GM18907 (cell line): ENCODE results near the gene LTB.
A peak's percentile ranks its signal among the peaks of the same experiment; 100 is the strongest.

Source experiments
- ATAC-seq: cut with Tn5 transposase; IDR thresholded peaks from one replicate; pipeline ENCODE4 v1.9.1; 2021; ENCODE audit warnings: mild to moderate bottlenecking, moderate library complexity; ENCODE audit not compliant: unreplicated experiment

The LTB gene

GRCh38 chr6:31576897-31577578 lies 5.2 kb downstream of the LTB start:
- ATAC-seq = no peak

DNA sequence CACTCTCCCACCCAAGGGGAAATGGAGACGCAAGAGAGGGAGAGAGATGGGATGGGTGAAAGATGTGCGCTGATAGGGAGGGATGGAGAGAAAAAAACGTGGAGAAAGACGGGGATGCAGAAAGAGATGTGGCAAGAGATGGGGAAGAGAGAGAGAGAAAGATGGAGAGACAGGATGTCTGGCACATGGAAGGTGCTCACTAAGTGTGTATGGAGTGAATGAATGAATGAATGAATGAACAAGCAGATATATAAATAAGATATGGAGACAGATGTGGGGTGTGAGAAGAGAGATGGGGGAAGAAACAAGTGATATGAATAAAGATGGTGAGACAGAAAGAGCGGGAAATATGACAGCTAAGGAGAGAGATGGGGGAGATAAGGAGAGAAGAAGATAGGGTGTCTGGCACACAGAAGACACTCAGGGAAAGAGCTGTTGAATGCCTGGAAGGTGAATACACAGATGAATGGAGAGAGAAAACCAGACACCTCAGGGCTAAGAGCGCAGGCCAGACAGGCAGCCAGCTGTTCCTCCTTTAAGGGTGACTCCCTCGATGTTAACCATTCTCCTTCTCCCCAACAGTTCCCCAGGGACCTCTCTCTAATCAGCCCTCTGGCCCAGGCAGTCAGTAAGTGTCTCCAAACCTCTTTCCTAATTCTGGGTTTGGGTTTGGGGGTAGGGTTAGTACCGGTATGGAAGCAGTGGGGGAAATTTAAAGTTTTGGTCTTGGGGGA lies 6.1 kb downstream of the LTB start:
- no peak for ATAC-seq

DNA sequence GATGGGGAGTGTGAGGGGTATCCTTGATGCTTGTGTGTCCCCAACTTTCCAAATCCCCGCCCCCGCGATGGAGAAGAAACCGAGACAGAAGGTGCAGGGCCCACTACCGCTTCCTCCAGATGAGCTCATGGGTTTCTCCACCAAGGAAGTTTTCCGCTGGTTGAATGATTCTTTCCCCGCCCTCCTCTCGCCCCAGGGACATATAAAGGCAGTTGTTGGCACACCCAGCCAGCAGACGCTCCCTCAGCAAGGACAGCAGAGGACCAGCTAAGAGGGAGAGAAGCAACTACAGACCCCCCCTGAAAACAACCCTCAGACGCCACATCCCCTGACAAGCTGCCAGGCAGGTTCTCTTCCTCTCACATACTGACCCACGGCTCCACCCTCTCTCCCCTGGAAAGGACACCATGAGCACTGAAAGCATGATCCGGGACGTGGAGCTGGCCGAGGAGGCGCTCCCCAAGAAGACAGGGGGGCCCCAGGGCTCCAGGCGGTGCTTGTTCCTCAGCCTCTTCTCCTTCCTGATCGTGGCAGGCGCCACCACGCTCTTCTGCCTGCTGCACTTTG lies 6.8 kb downstream of the LTB start, which contains the start of gene TNF:
TNF (plus strand) TSS at position 231 of the 567 bp plus-strand sequence; CDS start at position 408, 177 bp downstream.
- ATAC-seq = no peak

GRCh38 chr6:31574106-31575061 lies 7.8 kb downstream of the LTB start:
- no peak for ATAC-seq

DNA sequence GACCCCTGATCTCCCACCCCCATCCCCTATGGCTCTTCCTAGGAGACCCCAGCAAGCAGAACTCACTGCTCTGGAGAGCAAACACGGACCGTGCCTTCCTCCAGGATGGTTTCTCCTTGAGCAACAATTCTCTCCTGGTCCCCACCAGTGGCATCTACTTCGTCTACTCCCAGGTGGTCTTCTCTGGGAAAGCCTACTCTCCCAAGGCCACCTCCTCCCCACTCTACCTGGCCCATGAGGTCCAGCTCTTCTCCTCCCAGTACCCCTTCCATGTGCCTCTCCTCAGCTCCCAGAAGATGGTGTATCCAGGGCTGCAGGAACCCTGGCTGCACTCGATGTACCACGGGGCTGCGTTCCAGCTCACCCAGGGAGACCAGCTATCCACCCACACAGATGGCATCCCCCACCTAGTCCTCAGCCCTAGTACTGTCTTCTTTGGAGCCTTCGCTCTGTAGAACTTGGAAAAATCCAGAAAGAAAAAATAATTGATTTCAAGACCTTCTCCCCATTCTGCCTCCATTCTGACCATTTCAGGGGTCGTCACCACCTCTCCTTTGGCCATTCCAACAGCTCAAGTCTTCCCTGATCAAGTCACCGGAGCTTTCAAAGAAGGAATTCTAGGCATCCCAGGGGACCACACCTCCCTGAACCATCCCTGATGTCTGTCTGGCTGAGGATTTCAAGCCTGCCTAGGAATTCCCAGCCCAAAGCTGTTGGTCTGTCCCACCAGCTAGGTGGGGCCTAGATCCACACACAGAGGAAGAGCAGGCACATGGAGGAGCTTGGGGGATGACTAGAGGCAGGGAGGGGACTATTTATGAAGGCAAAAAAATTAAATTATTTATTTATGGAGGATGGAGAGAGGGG lies 8.8 kb downstream of the LTB start:
- no peak for ATAC-seq

DNA sequence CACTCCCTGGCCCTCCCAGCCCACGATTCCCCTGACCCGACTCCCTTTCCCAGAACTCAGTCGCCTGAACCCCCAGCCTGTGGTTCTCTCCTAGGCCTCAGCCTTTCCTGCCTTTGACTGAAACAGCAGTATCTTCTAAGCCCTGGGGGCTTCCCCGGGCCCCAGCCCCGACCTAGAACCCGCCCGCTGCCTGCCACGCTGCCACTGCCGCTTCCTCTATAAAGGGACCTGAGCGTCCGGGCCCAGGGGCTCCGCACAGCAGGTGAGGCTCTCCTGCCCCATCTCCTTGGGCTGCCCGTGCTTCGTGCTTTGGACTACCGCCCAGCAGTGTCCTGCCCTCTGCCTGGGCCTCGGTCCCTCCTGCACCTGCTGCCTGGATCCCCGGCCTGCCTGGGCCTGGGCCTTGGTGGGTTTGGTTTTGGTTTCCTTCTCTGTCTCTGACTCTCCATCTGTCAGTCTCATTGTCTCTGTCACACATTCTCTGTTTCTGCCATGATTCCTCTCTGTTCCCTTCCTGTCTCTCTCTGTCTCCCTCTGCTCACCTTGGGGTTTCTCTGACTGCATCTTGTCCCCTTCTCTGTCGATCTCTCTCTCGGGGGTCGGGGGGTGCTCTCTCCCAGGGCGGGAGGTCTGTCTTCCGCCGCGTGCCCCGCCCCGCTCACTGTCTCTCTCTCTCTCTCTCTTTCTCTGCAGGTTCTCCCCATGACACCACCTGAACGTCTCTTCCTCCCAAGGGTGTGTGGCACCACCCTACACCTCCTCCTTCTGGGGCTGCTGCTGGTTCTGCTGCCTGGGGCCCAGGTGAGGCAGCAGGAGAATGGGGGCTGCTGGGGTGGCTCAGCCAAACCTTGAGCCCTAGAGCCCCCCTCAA lies 9.9 kb downstream of the LTB start, which contains the start of gene LTA:
LTA (plus strand) TSS at position 249 of the 871 bp plus-strand sequence; CDS start at position 703, 454 bp downstream.
- ATAC-seq = peak; percentile 43

DNA sequence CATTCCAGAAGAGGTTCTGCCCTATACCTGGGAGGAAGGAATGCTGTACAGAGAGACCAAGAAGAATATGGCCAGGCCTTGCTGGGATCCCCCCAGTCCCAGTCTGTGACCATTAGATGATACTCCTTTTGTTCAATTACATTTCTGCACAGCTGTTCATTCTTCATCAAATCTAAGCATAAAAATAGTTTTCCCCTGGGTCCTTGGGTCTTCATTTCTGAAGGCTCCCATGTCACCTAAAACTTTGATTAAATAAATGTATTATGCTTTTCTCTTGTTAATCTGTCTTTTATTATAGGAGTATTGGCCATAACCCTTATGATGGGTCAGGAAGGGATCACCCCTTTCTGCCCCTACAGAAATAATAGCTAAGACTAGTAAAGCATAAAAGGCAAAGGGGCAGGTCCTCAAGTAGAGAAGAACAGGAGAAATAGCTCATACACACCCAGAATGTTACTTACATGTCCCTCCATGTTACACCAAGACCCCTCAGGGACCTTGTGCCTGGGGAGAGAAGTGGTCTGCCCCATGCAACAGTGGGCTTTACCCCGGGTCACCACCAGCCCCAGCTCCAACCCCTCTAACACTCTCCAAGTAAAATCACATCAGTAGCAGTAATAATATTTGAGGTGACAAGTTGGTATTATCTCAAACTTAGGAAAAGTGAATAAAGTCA lies 12.2 kb downstream of the LTB start:
- no peak for ATAC-seq

GRCh38 chr6:31568537-31568961 lies 13.7 kb downstream of the LTB start:
- ATAC-seq = peak; percentile 70

DNA sequence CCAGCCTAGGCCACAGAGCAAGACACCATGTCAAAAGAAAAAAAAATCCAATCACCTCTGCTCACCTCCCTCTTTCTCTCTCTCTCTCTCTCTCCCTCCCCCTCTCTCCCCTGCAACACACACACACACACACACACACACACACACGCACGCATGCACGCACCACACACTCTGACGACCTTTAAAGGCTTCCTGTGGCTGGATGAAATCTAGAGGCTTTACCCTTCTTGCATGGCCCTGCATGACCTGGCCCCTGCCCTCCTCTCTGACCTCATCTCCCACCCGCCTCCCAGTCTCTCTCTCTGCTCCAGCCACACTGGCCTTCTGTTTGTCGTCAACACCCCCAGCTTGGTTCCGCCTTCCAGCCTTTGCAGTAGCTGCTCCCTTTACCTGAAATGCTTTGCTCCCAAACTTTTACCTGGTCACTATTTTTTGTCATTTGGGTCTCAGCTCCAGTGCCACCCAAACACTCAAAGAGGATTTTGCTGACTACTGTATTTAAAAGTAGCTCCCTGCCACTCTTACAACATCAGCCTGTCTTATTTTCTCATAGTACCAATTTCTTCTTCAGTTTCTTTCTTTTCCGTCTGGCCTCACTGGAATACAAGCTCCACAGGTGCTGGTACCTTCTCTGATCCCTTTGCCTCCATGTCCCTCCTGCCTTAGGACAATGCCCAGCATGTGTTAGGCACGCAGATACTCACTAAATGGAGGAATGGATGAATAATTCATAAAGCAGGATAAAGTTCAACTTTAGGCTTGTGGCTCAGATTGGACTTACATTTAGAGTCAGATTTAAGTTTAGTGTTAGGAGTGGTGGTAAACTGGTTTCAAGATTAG lies 14.5 kb downstream of the LTB start:
- ATAC-seq = no peak

GRCh38 chr6:31560697-31561058 lies 21.5 kb downstream of the LTB start:
- ATAC-seq = no peak

GRCh38 chr6:31559958-31560696 lies 22.1 kb downstream of the LTB start:
- ATAC-seq = peak; percentile 60

GRCh38 chr6:31559606-31559957 lies 22.6 kb downstream of the LTB start:
- ATAC-seq = peak; percentile 1

DNA sequence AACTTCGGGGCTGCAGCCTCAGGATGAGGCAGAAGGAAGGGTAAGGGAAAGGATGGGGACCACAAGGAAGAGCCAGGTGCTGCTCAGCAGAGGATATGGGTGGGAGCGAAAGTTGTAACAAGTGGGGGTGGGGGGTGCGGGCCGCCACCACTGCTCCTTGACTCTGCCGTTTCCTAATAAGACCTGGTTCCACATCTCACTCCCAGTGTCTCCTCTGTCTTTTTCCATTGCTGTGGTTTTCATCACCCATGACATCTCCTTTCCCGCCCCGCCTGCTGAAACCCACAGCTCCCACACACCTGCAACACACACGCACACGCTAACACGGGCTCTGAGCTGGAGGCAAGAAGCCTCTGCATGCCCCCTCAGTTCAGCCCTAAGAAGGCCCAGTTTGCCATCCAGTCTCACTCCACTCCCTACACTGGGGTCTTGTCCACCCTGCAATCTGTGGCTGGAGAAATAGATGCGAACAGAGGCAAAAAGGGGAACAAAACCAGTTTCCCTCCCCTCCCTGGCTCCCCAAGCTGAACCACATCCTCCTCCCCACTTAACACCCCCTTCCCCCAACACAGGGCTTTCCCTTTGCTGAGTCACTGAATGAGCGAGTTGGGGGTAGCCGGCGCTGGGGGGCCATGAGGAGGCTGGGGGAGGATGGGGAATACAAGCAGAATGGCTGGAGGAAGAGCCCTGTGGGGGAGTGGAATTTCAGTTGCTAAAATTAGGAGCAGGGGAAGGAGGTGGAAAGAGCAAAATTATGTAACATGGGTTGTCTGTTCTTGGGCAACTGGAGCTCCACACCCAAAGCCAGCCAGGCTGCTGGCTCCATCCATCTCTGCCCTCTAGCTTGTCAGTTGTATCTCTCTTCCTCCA lies 23.4 kb downstream of the LTB start:
- ATAC-seq = peak; percentile 18

DNA sequence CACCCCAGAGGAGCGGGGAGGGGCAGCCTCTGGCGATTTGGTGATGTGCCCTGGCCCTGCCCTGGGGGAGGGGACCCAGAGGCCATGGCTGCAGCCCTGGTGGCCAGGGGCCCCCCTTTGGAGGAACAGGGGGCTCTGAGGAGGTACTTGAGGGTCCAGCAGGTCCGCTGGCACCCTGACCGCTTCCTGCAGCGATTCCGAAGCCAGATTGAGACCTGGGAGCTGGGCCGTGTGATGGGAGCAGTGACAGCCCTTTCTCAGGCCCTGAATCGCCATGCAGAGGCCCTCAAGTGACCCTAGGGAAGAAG lies 24.0 kb downstream of the LTB start:
- ATAC-seq = no peak

GRCh38 chr6:31557443-31558317 lies 24.5 kb downstream of the LTB start:
- ATAC-seq = no peak
